AG09309 (cell line): ENCODE measurements around the gene UGT8.

Source experiments
- DNase-seq: peaks from one replicate; pipeline ENCODE4 v3.0.0-alpha.2; 2010; ENCODE audit warnings: low read depth
- H3K4me3 ChIP-seq: 2 replicates; pipeline ENCODE4 v1.5.1; 2011; ENCODE audit warnings: mild to moderate bottlenecking, low read depth, low read length, moderate library complexity; ENCODE audit not compliant: control insufficient read depth
- CTCF ChIP-seq: IDR thresholded peaks from 2 replicates; pipeline ENCODE4 v1.5.1; 2011; ENCODE audit warnings: mild to moderate bottlenecking, low read depth, low read length, inconsistent platforms; ENCODE audit not compliant: insufficient read depth, control insufficient read depth; ENCODE audit errors: missing control alignments

UGT8 gene

GRCh38 chr4:114684462-114684861 is 85.9 kb downstream of the UGT8 start:
- H3K4me3 ChIP-seq: no peak overlapping the region
- no peak for TF ChIP-seq CTCF
- DNase-seq: no peak

GRCh38 chr4:114688059-114688458 is 89.5 kb downstream of the UGT8 start:
- DNase-seq: no peak
- no peak for TF ChIP-seq CTCF
- H3K4me3 ChIP-seq: no peak overlapping the region

- no peak for DNase-seq
- no peak overlapping the region for H3K4me3 ChIP-seq
- TF ChIP-seq CTCF: no peak
Measured at GRCh38 chr4:114690571-114690970, 92.0 kb downstream of the UGT8 start.

- no peak for TF ChIP-seq CTCF
- DNase-seq: no peak
- H3K4me3 ChIP-seq: no peak overlapping the region
Measured at GRCh38 chr4:114691865-114692264, 93.3 kb downstream of the UGT8 start.

- no peak for TF ChIP-seq CTCF
- no peak for DNase-seq
Measured at GRCh38 chr4:114692958-114693357, 94.4 kb downstream of the UGT8 start.

GRCh38 chr4:114694770-114695169 is 96.2 kb downstream of the UGT8 start:
- no peak overlapping the region for H3K4me3 ChIP-seq
- peak; percentile 46 for TF ChIP-seq CTCF
- peak; percentile 1 for DNase-seq

More at GRCh38 chr4:114692958-114693357, 94.4 kb downstream of the UGT8 start:
- H3K4me3 ChIP-seq: no peak overlapping the region

GRCh38 chr4:114698231-114698630 is 99.6 kb downstream of the UGT8 start:
- DNase-seq: no peak
- no peak for TF ChIP-seq CTCF
- no peak overlapping the region for H3K4me3 ChIP-seq
